HG02571 (cell line): ENCODE results near the gene MMP24OS.
"Not testable (repeated sequence)": the region's sequence is repeated elsewhere in the genome, so short reads cannot be mapped to it uniquely, and the experiment has no call there.

ENCODE experiments used
- ATAC-seq: cut with Tn5 transposase; IDR thresholded peaks from one replicate; pipeline ENCODE4 v1.9.1; 2021; ENCODE audit warnings: mild to moderate bottlenecking, moderate library complexity; ENCODE audit not compliant: unreplicated experiment

MMP24OS gene

GRCh38 chr20:35252598-35252997 lies 25.3 kb downstream of the MMP24OS start:
- ATAC-seq, result not testable (repeated sequence)

- ATAC-seq, result no peak
Measured at GRCh38 chr20:35252037-35252461, 25.9 kb downstream of the MMP24OS start.

- no peak for ATAC-seq
Measured at GRCh38 chr20:35251613-35251940, 26.3 kb downstream of the MMP24OS start.

- ATAC-seq, result no peak
Measured at GRCh38 chr20:35248641-35249475, 29.1 kb downstream of the MMP24OS start.

GRCh38 chr20:35246723-35247122 lies 31.2 kb downstream of the MMP24OS start:
- no peak for ATAC-seq

- ATAC-seq, result no peak
Measured at GRCh38 chr20:35243986-35244385, 33.9 kb downstream of the MMP24OS start.

- ATAC-seq, result no peak
Measured at GRCh38 chr20:35243317-35243716, 34.6 kb downstream of the MMP24OS start.

GRCh38 chr20:35240811-35241293 lies 37.1 kb downstream of the MMP24OS start:
- no peak for ATAC-seq

GRCh38 chr20:35240083-35240810 lies 37.7 kb downstream of the MMP24OS start:
- ATAC-seq, result no peak

GRCh38 chr20:35238735-35239134 lies 39.2 kb downstream of the MMP24OS start:
- ATAC-seq, result no peak

GRCh38 chr20:35238170-35238569 lies 39.8 kb downstream of the MMP24OS start:
- ATAC-seq, result no peak

- ATAC-seq, result no peak
Measured at GRCh38 chr20:35237486-35237885, 40.4 kb downstream of the MMP24OS start.

GRCh38 chr20:35235881-35236280 lies 42.0 kb downstream of the MMP24OS start:
- ATAC-seq, result no peak

- ATAC-seq, result no peak
Measured at GRCh38 chr20:35232575-35232974, 45.3 kb downstream of the MMP24OS start.

- ATAC-seq, result no peak
Measured at GRCh38 chr20:35226884-35227681, 50.8 kb downstream of the MMP24OS start.
